A673 (cell line): ENCODE measurements around the gene RELN. TPM values are rescaled to one million over a fixed set of nuclear protein-coding genes. Genes with fewer than 3 reads are reported as not detected.

ENCODE experiments used
- BruUV-seq: library from RNA; stranded (reverse); fragments of 400-500 nt; replicated peaks from 2 replicates; lab custom pipeline; 2021; lab: Mats Ljungman, UMichigan
- CTCF ChIA-PET: fragments of 300-600 bp; sonication (Branson Sonifier 250); formaldehyde crosslinking; loops from one replicate; lab custom pipeline; 2022; ENCODE audit warnings: antibody characterized with exemption; lab: Charles Lee
- POLR2A ChIA-PET: fragments of 300-600 bp; sonication (Branson Sonifier 250); formaldehyde crosslinking; loops from one replicate; lab custom pipeline; 2022; ENCODE audit warnings: antibody characterized with exemption; ENCODE audit not compliant: low non-redundant PET; lab: Charles Lee
- DNase-seq: peaks from one replicate; pipeline ENCODE4 v3.0.0-alpha.2; 2015; ENCODE audit warnings: low spot score
- H3K27ac ChIP-seq: fragments of 200-600 bp; sonication (generic); 2 replicates; pipeline ENCODE4 v1.5.1; 2016; ENCODE audit warnings: mixed run types, low read depth, mild to moderate bottlenecking, mixed read lengths, antibody characterized with exemption, low read length; ENCODE audit not compliant: poor library complexity, severe bottlenecking
- H3K27me3 ChIP-seq: fragments of 200-600 bp; sonication (generic); replicated peaks from 2 replicates; pipeline ENCODE4 v1.6.1; 2017; ENCODE audit warnings: mixed run types, low read depth, mild to moderate bottlenecking, mixed read lengths, antibody characterized with exemption, low read length; ENCODE audit not compliant: insufficient read depth, poor library complexity
- H3K36me3 ChIP-seq: fragments of 200-600 bp; sonication (generic); 2 replicates; pipeline ENCODE4 v1.6.1; 2016; ENCODE audit warnings: mixed run types, mild to moderate bottlenecking, mixed read lengths, antibody characterized with exemption, low read length; ENCODE audit not compliant: insufficient read depth, poor library complexity, severe bottlenecking
- H3K4me1 ChIP-seq: fragments of 200-600 bp; sonication (generic); 2 replicates; pipeline ENCODE4 v1.6.1; 2017; ENCODE audit warnings: mixed run types, mild to moderate bottlenecking, mixed read lengths, antibody characterized with exemption, low read length; ENCODE audit not compliant: insufficient read depth, poor library complexity, severe bottlenecking
- H3K4me3 ChIP-seq: fragments of 200-600 bp; sonication (generic); 2 replicates; pipeline ENCODE4 v1.5.1; 2016; ENCODE audit warnings: low read depth, mixed run types, mild to moderate bottlenecking, mixed read lengths, low read length; ENCODE audit not compliant: poor library complexity, severe bottlenecking
- H3K9me3 ChIP-seq: fragments of 200-600 bp; sonication (generic); 2 replicates; pipeline ENCODE4 v1.6.1; 2016; ENCODE audit warnings: mixed run types, low read depth, mild to moderate bottlenecking, mixed read lengths, antibody characterized with exemption, low read length; ENCODE audit not compliant: poor library complexity, severe bottlenecking
- CTCF ChIP-seq: fragments of 300-800, 200-600 bp; sonication (generic); conservative IDR thresholded peaks from 2 replicates; pipeline ENCODE4 v1.5.1; 2017; ENCODE audit warnings: low read depth, mild to moderate bottlenecking, antibody characterized with exemption, low read length, moderate library complexity, mixed read lengths
- EZH2 ChIP-seq: fragments of 200-600 bp; sonication (generic); IDR thresholded peaks from 2 replicates; pipeline ENCODE4 v1.6.1; 2017; ENCODE audit warnings: borderline replicate concordance, low read depth, mild to moderate bottlenecking, mixed read lengths, antibody characterized with exemption, low read length; ENCODE audit not compliant: poor library complexity, severe bottlenecking
- intact Hi-C: fragments of 100-400 bp; cut with micrococcal nuclease; formaldehyde crosslinking; loops from one replicate; pipeline ENCODE4 v1.10.0; 2022; ENCODE audit not compliant: unreplicated experiment
- total RNA-seq: library from RNA; stranded (reverse); gene quantifications from 2 replicates; pipeline ENCODE4 v1.2.3, GENCODE V29; 2021

Gene RELN
- total RNA-seq, 1 experiment from 2014 or later = not detected

- TF ChIP-seq EZH2 (no peak), CTCF (no peak)
- Histone ChIP-seq H3K4me1 (no peaks in the 10 kb centered on the region), H3K9me3 (no peaks in the 10 kb centered on the region), H3K4me3 (no peak overlapping the region), H3K27me3 (no peaks in the 10 kb centered on the region), H3K27ac (no peak overlapping the region), H3K36me3 (no peaks in the 10 kb centered on the region)
- POLR2A ChIA-PET = no interaction called here
- intact Hi-C loops = no loop called here
- no TSS peak for BruUV-seq
- CTCF ChIA-PET = no interaction called here
- DNase-seq = no peak
These were observed 349.3 kb downstream of the RELN start for GRCh38 chr7:103640031-103640779.

DNA sequence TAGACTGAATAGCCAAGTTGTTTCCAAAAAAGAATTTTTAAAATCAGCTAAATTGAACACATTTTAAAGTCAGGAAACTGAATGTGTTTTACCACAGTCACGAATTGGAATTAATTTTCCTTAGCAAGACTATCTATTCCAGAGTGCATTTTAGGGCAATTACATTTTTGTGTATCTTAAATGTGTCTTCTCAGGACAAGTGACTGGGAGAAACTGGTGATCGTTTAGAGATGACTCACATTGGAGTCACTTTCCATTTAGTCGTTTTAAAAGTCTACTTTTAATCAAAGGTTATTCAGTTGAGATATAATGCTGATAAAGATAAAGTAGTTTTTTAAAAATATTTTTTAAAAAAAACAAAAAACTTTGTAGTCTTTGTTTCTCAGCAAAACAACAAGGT, 351.7 kb downstream of the RELN start:
- POLR2A ChIA-PET = no interaction called here
- CTCF ChIA-PET = no interaction called here
- no peaks in the 10 kb centered on the region for H3K36me3 ChIP-seq
- no peaks in the 10 kb centered on the region for H3K9me3 ChIP-seq
- H3K27ac ChIP-seq = no peak overlapping the region
- H3K4me1 ChIP-seq = no peaks in the 10 kb centered on the region
- no TSS peak for BruUV-seq
- H3K4me3 ChIP-seq = no peak overlapping the region
- no peak for DNase-seq
- intact Hi-C loops = no loop called here
- H3K27me3 ChIP-seq = peaks cover 4% of the 10 kb centered on the region
- TF ChIP-seq EZH2 (no peak), CTCF (no peak)

- Histone ChIP-seq H3K4me1 (no peaks in the 10 kb centered on the region), H3K36me3 (no peaks in the 10 kb centered on the region), H3K27ac (no peak overlapping the region), H3K27me3 (peaks cover 11% of the 10 kb centered on the region), H3K4me3 (no peak overlapping the region), H3K9me3 (no peaks in the 10 kb centered on the region)
- TF ChIP-seq CTCF = no peak
- no peak for TF ChIP-seq EZH2
- no TSS peak for BruUV-seq
- intact Hi-C loops = no loop called here
- ChIA-PET POLR2A (no interaction called here), CTCF (no interaction called here)
- DNase-seq = peak; percentile 6
These were observed 352.4 kb downstream of the RELN start for GRCh38 chr7:103637094-103637493.
